Stimulated activated CD4-positive, alpha-beta T cell treated with anti-CD3 and anti-CD28 coated beads, Interleukin-1b, Interleukin-23, amount 100 ng/mL, for 4 hours (primary cell): ENCODE data around the gene ZC3H8.

ENCODE experiments used
- DNase-seq, 2 donors: peaks; one replicate each; pipeline ENCODE4 v3.0.0-alpha.2; 2020; ENCODE audit warnings: low read depth in 2 of 2

The ZC3H8 gene

GRCh38 chr2:112195167-112195766, 59.6 kb downstream of the ZC3H8 start:
- DNase-seq: no peak

- DNase-seq: no peak
Observed at GRCh38 chr2:112194482-112194881, 60.4 kb downstream of the ZC3H8 start.

- DNase-seq: no peak
Observed at GRCh38 chr2:112194028-112194427, 60.8 kb downstream of the ZC3H8 start.

- DNase-seq: no peak
Observed at GRCh38 chr2:112189001-112189556, 65.8 kb downstream of the ZC3H8 start.

- peak; percentile 57 to 73 for DNase-seq
Observed at GRCh38 chr2:112187805-112188596, 66.8 kb downstream of the ZC3H8 start.

- no peak for DNase-seq
Observed at GRCh38 chr2:112187046-112187715, 67.7 kb downstream of the ZC3H8 start.

- no peak for DNase-seq
Observed at GRCh38 chr2:112185131-112185530, 69.7 kb downstream of the ZC3H8 start.

GRCh38 chr2:112184121-112184520, 70.7 kb downstream of the ZC3H8 start:
- DNase-seq: no peak

- DNase-seq: no peak
Observed at GRCh38 chr2:112183327-112184025, 71.4 kb downstream of the ZC3H8 start.

GRCh38 chr2:112182581-112183034, 72.2 kb downstream of the ZC3H8 start:
- peak; percentile 45 to 54 for DNase-seq

- DNase-seq: peak; percentile 58 to 64
Observed at GRCh38 chr2:112181571-112182290, 73.1 kb downstream of the ZC3H8 start.

- no peak for DNase-seq
Observed at GRCh38 chr2:112175958-112176573, 78.8 kb downstream of the ZC3H8 start.

GRCh38 chr2:112175333-112175732, 79.5 kb downstream of the ZC3H8 start:
- no peak for DNase-seq

- no peak for DNase-seq
Observed at GRCh38 chr2:112174383-112174782, 80.5 kb downstream of the ZC3H8 start.

GRCh38 chr2:112173646-112174319, 81.1 kb downstream of the ZC3H8 start:
- DNase-seq: no peak

- no peak for DNase-seq
Observed at GRCh38 chr2:112170495-112170894, 84.3 kb downstream of the ZC3H8 start.

- DNase-seq: no peak
Observed at GRCh38 chr2:112168422-112169124, 86.3 kb downstream of the ZC3H8 start.

- no peak for DNase-seq
Observed at GRCh38 chr2:112166806-112167499, 87.9 kb downstream of the ZC3H8 start.

GRCh38 chr2:112165296-112165695, 89.5 kb downstream of the ZC3H8 start:
- DNase-seq: no peak
